NCI-H1417 treated with DMSO at 0.1 percent for 48 hours (cell line): Measurements from ENCODE around the gene PLA2G2A.
"Not testable (repeated sequence)": the region's sequence is repeated elsewhere in the genome, so short reads cannot be mapped to it uniquely, and the experiment has no call there.

Experiments used
- DNase-seq: peaks from one replicate; lab custom pipeline; 2025; lab: John Stamatoyannopoulos, UW

The PLA2G2A gene

GRCh38 chr1:19979494-19979977 lies at the start of gene PLA2G2A:
Gene PLA2G2A, minus strand, starts transcription at chr1:19979618. Its CDS starts 845 bp downstream, at chr1:19978773.
- DNase-seq = no peak

GRCh38 chr1:20028726-20029125 lies 49.3 kb upstream of the PLA2G2A start:
- no peak for DNase-seq

- DNase-seq = no peak
These were observed 48.7 kb upstream of the PLA2G2A start for GRCh38 chr1:20028125-20028524.

GRCh38 chr1:20017741-20018140 lies 38.3 kb upstream of the PLA2G2A start:
- DNase-seq = no peak

GRCh38 chr1:20014153-20014552 lies 34.7 kb upstream of the PLA2G2A start:
- no peak for DNase-seq

- DNase-seq = no peak
These were observed 30.6 kb upstream of the PLA2G2A start for GRCh38 chr1:20010016-20010415.

GRCh38 chr1:20009212-20009611 lies 29.8 kb upstream of the PLA2G2A start:
- no peak for DNase-seq

- no peak for DNase-seq
These were observed 29.0 kb upstream of the PLA2G2A start for GRCh38 chr1:20008391-20008841.

GRCh38 chr1:19998823-19999222 lies 19.4 kb upstream of the PLA2G2A start:
- DNase-seq = not testable (repeated sequence)

- no peak for DNase-seq
These were observed 11.3 kb upstream of the PLA2G2A start for GRCh38 chr1:19990689-19991088.

GRCh38 chr1:19990182-19990582 lies 10.8 kb upstream of the PLA2G2A start:
- not testable (repeated sequence) for DNase-seq

GRCh38 chr1:19988267-19989006 lies 9.0 kb upstream of the PLA2G2A start:
- DNase-seq = no peak

GRCh38 chr1:19987719-19988118 lies 8.3 kb upstream of the PLA2G2A start:
- DNase-seq = no peak

- not testable (repeated sequence) for DNase-seq
These were observed 5.1 kb upstream of the PLA2G2A start for GRCh38 chr1:19984409-19985016.

GRCh38 chr1:19981507-19982312 lies 2.3 kb upstream of the PLA2G2A start:
- DNase-seq = no peak

- DNase-seq = no peak
These were observed 1.7 kb upstream of the PLA2G2A start for GRCh38 chr1:19981170-19981506.

GRCh38 chr1:19980314-19980713 lies 896 bp upstream of the PLA2G2A start:
- DNase-seq = no peak

GRCh38 chr1:19978143-19978542 lies 1.3 kb downstream of the PLA2G2A start:
- DNase-seq = no peak

GRCh38 chr1:19976317-19977003 lies 3.0 kb downstream of the PLA2G2A start:
- no peak for DNase-seq

- DNase-seq = no peak
These were observed 3.8 kb downstream of the PLA2G2A start for GRCh38 chr1:19975423-19976193.

GRCh38 chr1:19974822-19975416 lies 4.5 kb downstream of the PLA2G2A start:
- DNase-seq = no peak
